Caco-2 (cell line): ENCODE data around the gene RAB10. TPM values are rescaled to one million over a fixed set of nuclear protein-coding genes. Genes with fewer than 3 reads are reported as not detected.

ENCODE experiments used
- BruUV-seq: library from RNA; stranded (reverse); fragments of 400-500 nt; replicated peaks from 2 replicates; lab custom pipeline; 2021; lab: Mats Ljungman, UMichigan
- CTCF ChIA-PET: fragments of 300-600 bp; sonication (Branson Sonifier 250); formaldehyde crosslinking; loops from one replicate; lab custom pipeline; 2022; ENCODE audit warnings: antibody characterized with exemption; lab: Charles Lee
- POLR2A ChIA-PET: fragments of 300-600 bp; sonication (Branson Sonifier 250); formaldehyde crosslinking; loops from one replicate; lab custom pipeline; 2022; ENCODE audit warnings: antibody characterized with exemption; lab: Charles Lee
- DNase-seq, 2 experiments: peaks; one replicate each; pipeline versions ENCODE4 v3.0.0 to v3.0.0-alpha.2; 2020 to 2022
- H3K27me3 ChIP-seq: replicated peaks from 2 replicates; pipeline ENCODE4 v1.6.0; 2011; ENCODE audit warnings: low read length; ENCODE audit not compliant: control insufficient read depth, insufficient read depth
- H3K36me3 ChIP-seq: 2 replicates; pipeline ENCODE4 v1.5.1; 2011; ENCODE audit warnings: low read length; ENCODE audit not compliant: control insufficient read depth, insufficient read depth
- H3K4me1 ChIP-seq: fragments of 250-450 bp; sonication (Bioruptor Pico); 2 replicates; pipeline ENCODE4 v1.5.1; 2020; ENCODE audit warnings: mild to moderate bottlenecking
- H3K4me3 ChIP-seq: 2 replicates; pipeline ENCODE4 v1.5.1; 2011; ENCODE audit warnings: low read depth, mild to moderate bottlenecking, control low read depth, low read length
- H3K9me3 ChIP-seq: fragments of 250-450 bp; sonication (Bioruptor Pico); 2 replicates; pipeline ENCODE4 v1.5.1; 2020; ENCODE audit warnings: mild to moderate bottlenecking, moderate library complexity
- H3K27ac Mint-ChIP-seq: one replicate; pipeline ENCODE4 v1.8.0; 2022; ENCODE audit warnings: mixed read lengths; ENCODE audit not compliant: unreplicated experiment
- H3K27me3 Mint-ChIP-seq: one replicate; pipeline ENCODE4 v1.8.0; 2022; ENCODE audit warnings: mixed read lengths; ENCODE audit not compliant: insufficient read depth, unreplicated experiment
- H3K36me3 Mint-ChIP-seq: one replicate; pipeline ENCODE4 v1.8.0; 2022; ENCODE audit warnings: mild to moderate bottlenecking, mixed read lengths; ENCODE audit not compliant: insufficient read depth, unreplicated experiment
- H3K4me1 Mint-ChIP-seq: one replicate; pipeline ENCODE4 v1.8.0; 2022; ENCODE audit warnings: low read depth, mixed read lengths; ENCODE audit not compliant: unreplicated experiment
- H3K4me3 Mint-ChIP-seq: one replicate; pipeline ENCODE4 v1.8.0; 2022; ENCODE audit warnings: mild to moderate bottlenecking, moderate library complexity, mixed read lengths; ENCODE audit not compliant: unreplicated experiment
- H3K9me3 Mint-ChIP-seq: one replicate; pipeline ENCODE4 v1.8.0; 2022; ENCODE audit warnings: mixed read lengths; ENCODE audit not compliant: unreplicated experiment
- CTCF ChIP-seq, 2 experiments: fragments of 200-600 bp in 1 of 2; IDR thresholded peaks; 1 replicate in 1 of 2; 2 replicates in 1 of 2; pipeline versions ENCODE4 v1.5.1 to v1.8.0; 2011 to 2022; ENCODE audit warnings: antibody characterized with exemption in 1 of 2, control low read depth in 1 of 2, inconsistent platforms in 1 of 2, low read depth in 1 of 2, low read length in 1 of 2, mild to moderate bottlenecking in 1 of 2, moderate library complexity in 1 of 2; ENCODE audit not compliant: insufficient read depth in 1 of 2, severe bottlenecking in 1 of 2, unreplicated experiment in 1 of 2
- intact Hi-C: fragments of 100-400 bp; cut with micrococcal nuclease; formaldehyde crosslinking; loops from one replicate; pipeline ENCODE4 v1.10.0; 2022; ENCODE audit not compliant: unreplicated experiment
- total RNA-seq: library from RNA; stranded (reverse); gene quantifications from 2 replicates; pipeline ENCODE4 v1.2.3, GENCODE V29; 2022

The RAB10 gene
- total RNA-seq, 1 experiment from 2014 or later, result 213 TPM

GRCh38 chr2:26175466-26176278 lies 141.8 kb downstream of the RAB10 start:
- CTCF ChIA-PET, result interaction anchor here (0.6 to 0.9 kb wide), 2 partner anchors 8 to 9 kb away, joined by 3 to 5 read pairs; no protein-coding TSS in a partner anchor
- H3K4me3 Mint-ChIP-seq, result no peak overlapping the region
- peaks cover 15% of the 10 kb centered on the region for H3K4me1 Mint-ChIP-seq
- no TSS peak for BruUV-seq
- TF ChIP-seq CTCF (IDR thresholded peaks at IDR 0.05; ENCODE audit: insufficient read depth in 1 of 2, low read depth in 1 of 2, low read length in 1 of 2, severe bottlenecking in 1 of 2, unreplicated experiment in 1 of 2), result no peak
- POLR2A ChIA-PET, result no interaction called here
- H3K27ac Mint-ChIP-seq, result no peak overlapping the region
- H3K27me3 ChIP-seq, result no peaks in the 10 kb centered on the region
- intact Hi-C loops, result no loop called here
- peak in 1 of 2 experiments; percentile 27 for DNase-seq
- peaks cover 5% of the 10 kb centered on the region for H3K36me3 Mint-ChIP-seq
- peaks cover 4% of the 10 kb centered on the region for H3K27me3 Mint-ChIP-seq
- H3K4me1 ChIP-seq, result peaks cover 4% of the 10 kb centered on the region; the same call in 1 of the 2 replicates
- H3K36me3 ChIP-seq, result peaks cover 2% of the 10 kb centered on the region; the same call in 1 of the 2 replicates
- H3K4me3 ChIP-seq, result no peak overlapping the region
- no peaks in the 10 kb centered on the region for H3K9me3 Mint-ChIP-seq
- no peaks in the 10 kb centered on the region for H3K9me3 ChIP-seq

DNA sequence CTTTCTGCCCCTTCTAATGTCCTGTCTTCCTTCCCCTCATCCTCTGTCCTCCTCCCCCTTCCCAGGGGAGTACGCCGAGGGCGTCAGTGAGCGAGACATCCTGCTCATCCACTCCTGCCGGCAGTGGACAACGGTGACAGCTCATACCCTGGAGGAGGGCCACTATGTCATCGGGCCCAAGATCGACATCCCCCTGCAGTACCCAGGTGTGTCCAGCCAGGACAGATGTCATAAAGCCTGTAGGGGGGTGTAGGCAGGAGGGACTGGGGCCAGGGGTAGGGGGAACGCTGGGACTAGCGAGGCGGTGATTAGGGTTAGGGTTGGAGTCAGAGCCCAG lies 142.4 kb downstream of the RAB10 start:
- ChIA-PET POLR2A (no interaction called here), CTCF (interaction anchor here (0.6 kb wide), 1 partner anchor 9 kb away, joined by 3 read pairs; no protein-coding TSS in a partner anchor)
- H3K36me3 Mint-ChIP-seq, result peaks cover 5% of the 10 kb centered on the region
- Histone ChIP-seq H3K9me3 (no peaks in the 10 kb centered on the region), H3K36me3 (peaks cover 2% of the 10 kb centered on the region; the same call in 1 of the 2 replicates), H3K4me3 (no peak overlapping the region), H3K4me1 (peaks cover 4% of the 10 kb centered on the region; the same call in 1 of the 2 replicates), H3K27me3 (no peaks in the 10 kb centered on the region)
- peak in 1 of 2 experiments; percentile 33 for DNase-seq
- TF ChIP-seq CTCF (IDR thresholded peaks at IDR 0.05; ENCODE audit: insufficient read depth in 1 of 2, low read depth in 1 of 2, low read length in 1 of 2, severe bottlenecking in 1 of 2, unreplicated experiment in 1 of 2), result no peak
- H3K27ac Mint-ChIP-seq, result no peak overlapping the region
- peaks cover 15% of the 10 kb centered on the region for H3K4me1 Mint-ChIP-seq
- BruUV-seq, result no TSS peak
- intact Hi-C loops, result no loop called here
- H3K4me3 Mint-ChIP-seq, result no peak overlapping the region
- no peaks in the 10 kb centered on the region for H3K9me3 Mint-ChIP-seq
- peaks cover 4% of the 10 kb centered on the region for H3K27me3 Mint-ChIP-seq

- Histone ChIP-seq H3K27me3 (no peaks in the 10 kb centered on the region), H3K36me3 (peaks cover 2% of the 10 kb centered on the region; the same call in 1 of the 2 replicates), H3K4me3 (no peak overlapping the region), H3K4me1 (peaks cover 4% of the 10 kb centered on the region; the same call in 1 of the 2 replicates), H3K9me3 (no peaks in the 10 kb centered on the region)
- Mint-ChIP-seq H3K4me3 (no peak overlapping the region), H3K27me3 (no peaks in the 10 kb centered on the region), H3K9me3 (no peaks in the 10 kb centered on the region), H3K27ac (no peak overlapping the region), H3K4me1 (peaks cover 10% of the 10 kb centered on the region), H3K36me3 (no peaks in the 10 kb centered on the region)
- DNase-seq, result peak in 1 of 2 experiments; percentile 19
- POLR2A ChIA-PET, result no interaction called here
- CTCF ChIA-PET, result no interaction called here
- intact Hi-C loops, result no loop called here
- BruUV-seq, result no TSS peak
- no peak for TF ChIP-seq CTCF (IDR thresholded peaks at IDR 0.05; ENCODE audit: insufficient read depth in 1 of 2, low read depth in 1 of 2, low read length in 1 of 2, severe bottlenecking in 1 of 2, unreplicated experiment in 1 of 2)
These were observed 143.2 kb downstream of the RAB10 start for GRCh38 chr2:26177122-26177521.
